ENCODE measurements around the gene RADIL. TPM values are rescaled to one million over a fixed set of nuclear protein-coding genes. Genes with fewer than 3 reads are reported as not detected.

Gene RADIL
- total and polyA plus RNA-seq, 9 of the 15 experiments (the other 6 are each of a cell fraction or from before 2014, with no cell fraction given) = 0.06 to 8.1 (median 1.9) TPM; not detected in 1

GRCh38 chr7:4841007-4841784 is 42.3 kb downstream of the RADIL start (continued):
- no peak for TF ChIP-seq PRDM10 (IDR thresholded peaks at IDR 0.05; ENCODE audit: partially characterized antibody)
- no peak for TF ChIP-seq ZNF124 (CRISPR knock-in tag; IDR thresholded peaks at IDR 0.05)

- in situ Hi-C loops (cut with MboI) = no loop called here
- H3K9ac ChIP-seq (ENCODE audit: insufficient read depth in 1 of 2, low read depth in 2 of 2, low read length in 2 of 2) = no peak overlapping the region
- H3K4me2 ChIP-seq (ENCODE audit: insufficient read depth, low read length) = no peak overlapping the region
- 69% methylated on average over 14 of the region's 16 CpGs for WGBS (ENCODE audit: insufficient coverage, low coverage, missing lambda C conversion rate)
- ChIA-PET POLR2A (interaction anchor here (0.7 kb wide), 1 partner anchor 43 kb away, joined by 3 read pairs; the partner anchor contains the start of gene RADIL), CTCF (ENCODE audit: low intra/inter-chr PET ratio) (no interaction called here)
- H3K9me3 ChIP-seq (replicated peaks; ENCODE audit: control insufficient read depth, insufficient read depth, low read depth, low read length) = no peaks in the 10 kb centered on the region
- H2AFZ ChIP-seq (ENCODE audit: low read depth, low read length) = no peak overlapping the region
- H3K9me1 ChIP-seq (ENCODE audit: control insufficient read depth, insufficient read depth, low read length) = no peaks in the 10 kb centered on the region
- FAIRE-seq (no peak), DNase-seq (ENCODE audit: extremely low read depth in 1 of 4, low spot score in 3 of 4) (no peak), ATAC-seq (no peak)
- no peaks in the 10 kb centered on the region; the same call in 2 of the 3 replicates for H3K79me2 ChIP-seq (ENCODE audit: control insufficient read depth, insufficient read depth, low read length)
- H3K27ac ChIP-seq (ENCODE audit: extremely low read depth, low read depth, low read length) = no peak overlapping the region
- H3K36me3 ChIP-seq (ENCODE audit: control insufficient read depth, insufficient read depth, low read length) = no peaks in the 10 kb centered on the region
- BruUV-seq (replicated peaks) = no TSS peak
- intact Hi-C loops (cut with micrococcal nuclease) = no loop called here
- H4K20me1 ChIP-seq (replicated peaks; ENCODE audit: control insufficient read depth, insufficient read depth, low read length) = peaks cover 5% of the 10 kb centered on the region
- no peak overlapping the region for H3K4me3 ChIP-seq
- no peaks in the 10 kb centered on the region for H3K27me3 ChIP-seq (ENCODE audit: control insufficient read depth in 2 of 2, insufficient read depth in 2 of 2, low read length in 2 of 2)
- H3K4me1 ChIP-seq (replicated peaks in 1 of 2; ENCODE audit: control insufficient read depth in 2 of 2, insufficient read depth in 2 of 2, low read length in 2 of 2) = peaks cover 0 to 25% of the 10 kb centered on the region in 2 experiments; a peak in 2 of 5 replicates
- TF ChIP-seq NUFIP1 (IDR thresholded peaks at IDR 0.05; ENCODE audit: partially characterized antibody) (no peak), ZNF639 (CRISPR knock-in tag; conservative IDR thresholded peaks at IDR 0.05 in 1 of 2, IDR thresholded peaks at IDR 0.05 in 1 of 2) (no peak), ZNF830 (CRISPR knock-in tag; IDR thresholded peaks at IDR 0.05) (no peak), NR2C2 (CRISPR knock-in tag; IDR thresholded peaks at IDR 0.05) (no peak), NR2C2 (tag; IDR thresholded peaks at IDR 0.05) (no peak), BDP1 (IDR thresholded peaks at IDR 0.05; ENCODE audit: insufficient read depth, insufficient read length) (no peak), MYBL2 (IDR thresholded peaks at IDR 0.05; ENCODE audit: low read depth) (no peak), MYBL2 (CRISPR knock-in tag; IDR thresholded peaks at IDR 0.05; ENCODE audit: borderline replicate concordance) (no peak), ETV5 (CRISPR knock-in tag; IDR thresholded peaks at IDR 0.05; ENCODE audit: low read depth) (no peak), MTA2 (IDR thresholded peaks at IDR 0.05; ENCODE audit: low read depth) (no peak), MYNN (IDR thresholded peaks at IDR 0.05) (no peak), MYNN (CRISPR knock-in tag; IDR thresholded peaks at IDR 0.05) (no peak), E2F3 (CRISPR knock-in tag; IDR thresholded peaks at IDR 0.05) (no peak)
Observed at GRCh38 chr7:4840079-4840501, 43.4 kb downstream of the RADIL start.
